Central memory CD8-positive, alpha-beta T cell (primary cell): ENCODE results near the gene BTBD10.

Source experiments
- ATAC-seq: fragments of 150-1000 bp; cut with Tn5 transposase; replicated peaks from 2 replicates; pipeline ENCODE4 v1.10.0; 2022; ENCODE audit warnings: mild to moderate bottlenecking, moderate FRiP score, moderate number of reproducible peaks; ENCODE audit not compliant: poor library complexity, severe bottlenecking; ENCODE audit errors: extremely low read depth
- DNase-seq, 2 donors: peaks; one replicate each; pipeline ENCODE4 v3.0.0; 2021; ENCODE audit warnings: low spot score in 2 of 2
- H3K27ac Mint-ChIP-seq: one replicate; pipeline ENCODE4 v1.8.0; 2022; ENCODE audit warnings: low read depth, mild to moderate bottlenecking, moderate library complexity, mixed read lengths
- H3K27me3 Mint-ChIP-seq: one replicate; pipeline ENCODE4 v1.8.0; 2022; ENCODE audit warnings: mixed read lengths
- H3K36me3 Mint-ChIP-seq: one replicate; pipeline ENCODE4 v1.8.0; 2022; ENCODE audit warnings: mild to moderate bottlenecking, moderate library complexity, mixed read lengths; ENCODE audit not compliant: insufficient read depth
- H3K4me1 Mint-ChIP-seq: one replicate; pipeline ENCODE4 v1.8.0; 2022; ENCODE audit warnings: mixed read lengths
- H3K4me3 Mint-ChIP-seq: one replicate; pipeline ENCODE4 v1.8.0; 2022; ENCODE audit warnings: mild to moderate bottlenecking, moderate library complexity, mixed read lengths
- H3K9me3 Mint-ChIP-seq: one replicate; pipeline ENCODE4 v1.8.0; 2022; ENCODE audit warnings: mixed read lengths

BTBD10 gene

GRCh38 chr11:13341026-13341425, 122.0 kb downstream of the BTBD10 start:
- Mint-ChIP-seq H3K4me3 (no peak overlapping the region), H3K4me1 (peaks cover 69% of the 10 kb centered on the region), H3K27me3 (no peaks in the 10 kb centered on the region), H3K36me3 (peaks cover 7% of the 10 kb centered on the region), H3K9me3 (no peaks in the 10 kb centered on the region), H3K27ac (peak overlapping the region; percentile 81)
- DNase-seq (no peak), ATAC-seq (no peak)

- peak overlapping the region; percentile 85 for H3K27ac Mint-ChIP-seq
- peaks cover 6% of the 10 kb centered on the region for H3K36me3 Mint-ChIP-seq
- no peaks in the 10 kb centered on the region for H3K27me3 Mint-ChIP-seq
- peak overlapping the region; percentile 4 for H3K4me3 Mint-ChIP-seq
- H3K4me1 Mint-ChIP-seq: peaks cover 70% of the 10 kb centered on the region
- no peak for DNase-seq
- H3K9me3 Mint-ChIP-seq: no peaks in the 10 kb centered on the region
- peak; percentile 68 for ATAC-seq
Observed at GRCh38 chr11:13339195-13340153, 123.5 kb downstream of the BTBD10 start.

DNA sequence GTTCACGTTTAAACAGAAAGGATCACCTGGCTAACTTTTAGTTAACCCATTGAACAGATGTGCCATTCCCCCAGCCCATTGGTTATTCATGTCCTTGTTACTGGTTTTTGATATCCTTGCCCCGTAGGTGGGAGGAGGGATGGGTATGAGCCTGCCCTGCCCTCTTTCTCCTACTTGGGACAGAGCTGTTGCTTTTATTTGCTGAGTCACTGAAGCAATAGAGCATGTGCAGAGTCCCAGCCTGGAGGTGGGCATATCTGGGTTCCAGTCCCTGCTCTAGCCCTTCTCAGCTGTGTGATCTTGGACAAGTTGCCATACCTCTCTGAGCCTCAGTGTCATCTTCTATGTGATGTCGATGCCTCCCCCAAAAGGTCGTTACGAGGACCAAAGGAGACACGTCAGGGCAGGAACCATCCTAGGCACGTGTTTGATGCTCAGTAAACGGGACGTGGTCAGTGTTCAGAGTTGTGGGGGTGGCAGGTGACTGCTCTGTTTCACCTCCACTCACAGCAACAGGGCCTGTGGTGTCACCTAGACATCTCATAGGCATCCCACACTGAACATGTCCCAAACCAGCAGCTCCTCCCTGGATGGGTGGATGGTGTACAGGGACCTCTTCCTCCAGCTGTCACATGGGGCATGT, 124.5 kb downstream of the BTBD10 start:
- Mint-ChIP-seq H3K9me3 (no peaks in the 10 kb centered on the region), H3K4me1 (peaks cover 69% of the 10 kb centered on the region), H3K36me3 (peaks cover 3% of the 10 kb centered on the region), H3K27me3 (no peaks in the 10 kb centered on the region), H3K4me3 (peak overlapping the region; percentile 4), H3K27ac (peak overlapping the region; percentile 85)
- peak; percentile 26 for ATAC-seq
- DNase-seq: no peak

DNA sequence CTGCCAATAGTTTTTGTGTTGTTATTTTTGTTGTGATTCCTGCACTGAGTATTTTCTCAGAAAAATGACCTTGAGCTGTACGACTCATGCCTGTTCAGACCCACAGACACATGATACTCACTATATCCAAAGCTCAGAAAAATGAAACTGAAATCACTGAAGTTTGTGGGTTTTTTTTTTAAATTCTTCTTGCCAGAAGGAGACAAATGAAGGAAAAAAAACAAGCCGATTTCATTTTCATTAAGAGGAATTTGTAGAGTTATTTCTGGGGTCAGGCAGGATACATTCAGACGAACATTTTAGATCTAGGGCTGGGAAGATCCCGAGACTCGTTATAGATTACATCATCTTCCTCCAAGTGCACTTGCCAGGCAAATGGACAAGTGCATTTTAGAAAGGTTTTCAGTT, 125.0 kb downstream of the BTBD10 start:
- Mint-ChIP-seq H3K4me3 (peak overlapping the region; percentile 4), H3K36me3 (peaks cover 3% of the 10 kb centered on the region), H3K9me3 (no peaks in the 10 kb centered on the region), H3K4me1 (peaks cover 71% of the 10 kb centered on the region), H3K27ac (peak overlapping the region; percentile 67), H3K27me3 (no peaks in the 10 kb centered on the region)
- ATAC-seq (no peak), DNase-seq (no peak)
